Medulla oblongata (tissue), 1 donor: Measurements from ENCODE around the gene TMEM132E.

Source experiments
- DNase-seq: peaks from one replicate; pipeline ENCODE4 v3.0.0-alpha.2; 2015; ENCODE audit errors: extremely low spot score

The TMEM132E gene

DNA sequence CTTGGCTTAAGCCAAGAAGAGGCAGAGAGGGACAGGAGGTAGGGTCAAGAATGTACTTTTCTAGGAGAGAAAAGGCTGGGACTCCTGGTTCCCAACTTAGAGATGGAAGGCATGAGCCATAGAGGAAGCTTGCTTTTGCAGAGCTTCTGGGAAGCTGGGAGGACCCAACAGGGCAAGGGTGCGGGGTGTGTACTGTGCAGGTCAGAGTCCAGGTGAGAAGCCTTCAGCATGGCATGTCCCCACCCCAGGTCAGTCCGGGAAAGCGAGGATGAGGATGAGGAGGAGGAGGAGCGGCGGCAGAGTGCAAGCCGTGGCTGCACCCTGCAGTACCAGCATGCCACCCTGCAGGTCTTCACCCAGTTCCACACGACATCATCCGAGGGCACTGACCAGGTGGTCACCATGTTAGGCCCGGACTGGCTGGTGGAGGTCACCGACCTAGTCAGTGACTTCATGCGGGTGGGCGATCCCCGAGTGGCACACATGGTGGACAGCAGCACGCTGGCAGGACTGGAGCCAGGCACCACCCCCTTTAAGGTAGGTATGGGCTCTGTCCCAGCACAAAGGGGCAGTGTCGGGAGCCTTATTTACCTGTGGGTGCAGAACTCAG lies 55.3 kb downstream of the TMEM132E start:
- no peak for DNase-seq

DNA sequence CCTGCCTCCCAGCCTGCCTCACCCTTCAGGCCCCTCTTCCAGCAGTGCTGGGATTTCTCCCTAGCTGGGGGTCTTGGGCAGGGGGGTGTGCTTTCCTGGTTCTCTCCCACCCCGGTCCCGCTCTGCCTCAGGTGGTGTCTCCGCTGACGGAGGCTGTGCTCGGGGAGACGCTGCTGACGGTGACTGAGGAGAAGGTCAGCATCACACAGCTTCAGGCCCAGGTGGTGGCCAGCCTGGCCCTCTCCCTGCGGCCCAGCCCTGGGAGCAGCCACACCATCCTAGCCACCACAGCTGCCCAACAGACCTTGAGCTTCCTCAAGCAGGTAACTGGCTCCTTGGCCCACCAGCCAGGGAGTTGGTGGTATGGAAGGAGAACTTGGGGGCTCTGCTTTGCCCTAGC lies 56.5 kb downstream of the TMEM132E start:
- no peak for DNase-seq

DNA sequence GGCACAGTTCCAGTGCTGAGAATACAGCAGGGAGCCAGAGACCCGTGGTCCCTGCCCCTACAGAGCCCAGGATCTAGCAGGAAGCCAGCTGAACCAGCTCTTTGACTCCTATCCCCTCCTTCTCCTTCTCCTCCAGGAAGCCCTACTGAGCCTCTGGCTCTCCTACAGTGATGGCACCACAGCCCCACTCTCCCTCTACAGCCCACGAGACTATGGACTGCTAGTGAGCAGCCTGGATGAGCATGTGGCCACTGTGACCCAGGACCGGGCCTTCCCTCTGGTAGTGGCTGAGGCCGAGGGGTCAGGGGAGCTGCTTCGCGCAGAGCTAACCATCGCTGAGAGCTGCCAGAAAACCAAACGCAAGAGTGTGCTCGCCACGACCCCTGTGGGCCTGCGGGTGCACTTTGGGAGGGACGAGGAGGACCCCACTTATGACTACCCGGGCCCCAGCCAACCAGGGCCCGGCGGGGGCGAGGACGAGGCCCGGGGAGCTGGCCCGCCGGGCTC lies 57.7 kb downstream of the TMEM132E start:
- DNase-seq, result no peak

DNA sequence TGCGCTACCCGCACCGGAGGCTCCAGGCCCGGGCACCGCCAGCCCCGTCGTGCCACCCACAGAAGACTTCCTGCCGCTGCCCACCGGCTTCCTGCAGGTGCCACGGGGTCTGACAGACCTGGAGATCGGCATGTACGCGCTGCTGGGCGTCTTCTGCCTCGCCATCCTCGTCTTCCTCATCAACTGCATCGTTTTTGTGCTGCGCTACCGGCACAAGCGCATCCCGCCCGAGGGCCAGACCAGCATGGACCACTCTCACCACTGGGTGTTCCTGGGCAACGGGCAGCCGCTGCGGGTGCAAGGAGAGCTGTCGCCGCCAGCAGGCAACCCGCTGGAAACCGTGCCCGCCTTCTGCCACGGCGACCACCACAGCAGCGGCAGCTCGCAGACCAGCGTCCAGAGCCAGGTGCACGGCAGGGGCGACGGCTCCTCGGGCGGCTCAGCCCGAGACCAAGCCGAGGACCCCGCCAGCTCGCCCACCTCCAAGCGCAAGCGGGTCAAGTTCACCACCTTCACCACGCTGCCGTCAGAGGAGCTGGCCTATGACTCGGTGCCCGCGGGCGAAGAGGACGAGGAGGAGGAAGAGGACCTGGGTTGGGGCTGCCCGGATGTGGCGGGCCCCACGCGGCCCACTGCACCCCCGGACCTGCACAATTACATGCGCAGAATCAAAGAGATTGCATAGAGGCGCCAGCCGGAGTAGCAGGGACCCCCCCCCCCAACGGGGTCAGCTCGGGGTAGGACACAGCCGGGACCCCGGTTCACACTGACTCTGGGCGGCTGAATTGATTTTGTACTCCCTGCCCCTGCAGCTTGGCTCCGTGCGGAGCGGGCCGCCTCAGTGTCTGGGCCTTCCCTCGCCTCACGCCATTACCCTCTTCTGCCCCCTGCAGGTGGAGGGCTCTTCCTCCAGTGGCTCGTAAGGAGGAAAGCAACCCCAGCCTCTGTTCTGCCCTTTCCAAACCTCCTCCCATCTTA lies 58.5 kb downstream of the TMEM132E start:
- peak; percentile 91 for DNase-seq

DNA sequence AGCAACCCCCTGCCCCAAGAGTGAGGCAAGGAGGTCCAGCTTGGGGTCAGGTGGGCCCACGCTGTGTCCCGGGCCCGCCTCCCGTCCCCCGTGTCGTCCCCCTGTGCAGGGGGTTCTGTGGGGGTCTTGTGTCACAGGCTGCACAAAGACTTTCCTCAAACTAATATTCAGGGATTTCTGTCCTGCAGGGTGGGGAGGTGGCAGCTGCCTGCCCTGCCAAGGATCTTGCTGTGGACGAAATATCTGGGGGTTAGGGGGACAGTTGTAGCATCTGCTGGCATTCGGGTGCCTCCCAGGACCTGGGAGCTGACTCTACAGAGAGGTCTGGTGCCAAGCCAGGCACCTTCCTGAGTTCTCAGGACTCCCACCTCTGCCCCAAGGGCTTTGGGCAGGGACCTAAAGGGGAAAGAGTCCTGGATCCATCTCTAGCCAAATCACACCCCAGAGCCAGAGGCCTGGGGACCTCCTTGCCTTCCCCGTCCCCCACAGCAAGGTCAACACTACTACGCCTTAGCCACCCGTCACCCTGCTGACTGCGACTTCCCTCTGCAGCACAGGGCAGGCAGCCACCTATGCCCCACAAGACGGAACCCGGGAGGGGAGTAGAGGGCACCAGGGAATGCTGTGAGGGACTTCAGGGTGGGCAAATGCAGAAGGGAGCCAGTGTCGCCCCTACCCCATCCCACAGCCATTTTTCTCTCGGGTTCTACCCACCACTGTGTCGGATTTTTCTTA lies 59.3 kb downstream of the TMEM132E start:
- DNase-seq, result no peak

DNA sequence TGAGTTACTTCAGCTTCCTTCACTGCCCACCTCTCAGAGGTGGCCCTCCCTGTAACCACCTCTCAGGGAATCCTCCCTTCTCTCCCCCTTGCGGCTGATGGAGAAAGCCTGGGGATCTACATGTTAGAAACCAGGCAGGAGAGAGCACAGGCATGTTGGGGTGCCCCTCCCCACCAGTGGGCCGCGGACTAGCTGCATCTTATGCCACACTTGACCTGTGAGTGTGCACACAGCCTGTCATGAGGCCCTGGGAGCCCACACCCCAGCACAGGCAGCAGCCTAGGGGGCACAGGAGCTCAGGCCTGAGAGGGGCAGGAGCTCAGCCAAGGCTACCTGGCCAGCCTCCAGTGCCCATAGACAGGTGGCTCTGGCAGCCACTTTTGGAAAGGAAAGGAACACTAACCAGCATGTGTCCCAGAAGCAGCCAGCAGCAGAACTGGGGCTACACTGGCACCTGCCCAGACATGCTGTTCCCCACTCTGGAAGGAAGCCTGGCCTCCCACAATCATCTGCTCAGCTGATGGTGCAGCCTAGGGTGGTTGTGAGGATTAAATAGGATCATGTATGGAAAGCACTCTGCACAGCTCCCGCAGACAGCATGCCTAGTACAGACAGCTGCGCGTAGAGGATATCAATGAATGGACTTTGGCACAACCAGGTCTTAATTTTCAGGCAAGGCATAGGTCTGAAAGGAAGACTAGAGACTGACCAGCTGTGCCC lies 60.5 kb downstream of the TMEM132E start:
- no peak for DNase-seq

DNA sequence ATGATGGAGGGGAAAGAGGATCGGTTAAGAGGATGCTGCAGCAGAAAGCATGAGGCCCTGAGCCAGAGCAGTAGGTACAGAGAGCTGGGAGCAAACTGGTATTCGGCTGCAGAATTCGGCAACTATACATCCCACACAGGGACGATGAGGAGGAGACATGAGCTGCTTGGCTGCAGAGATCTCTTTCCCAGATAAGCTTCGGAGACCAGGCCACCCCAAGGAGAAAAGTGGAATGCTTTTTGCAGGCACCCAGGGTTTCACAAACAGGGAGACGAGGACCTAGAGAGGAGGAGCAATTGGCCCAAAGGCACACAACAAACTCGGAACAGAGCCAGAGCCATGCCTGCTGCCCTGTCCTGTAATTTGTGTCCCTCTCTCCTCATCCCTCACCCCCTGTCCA lies 62.0 kb downstream of the TMEM132E start:
- DNase-seq, result no peak

DNA sequence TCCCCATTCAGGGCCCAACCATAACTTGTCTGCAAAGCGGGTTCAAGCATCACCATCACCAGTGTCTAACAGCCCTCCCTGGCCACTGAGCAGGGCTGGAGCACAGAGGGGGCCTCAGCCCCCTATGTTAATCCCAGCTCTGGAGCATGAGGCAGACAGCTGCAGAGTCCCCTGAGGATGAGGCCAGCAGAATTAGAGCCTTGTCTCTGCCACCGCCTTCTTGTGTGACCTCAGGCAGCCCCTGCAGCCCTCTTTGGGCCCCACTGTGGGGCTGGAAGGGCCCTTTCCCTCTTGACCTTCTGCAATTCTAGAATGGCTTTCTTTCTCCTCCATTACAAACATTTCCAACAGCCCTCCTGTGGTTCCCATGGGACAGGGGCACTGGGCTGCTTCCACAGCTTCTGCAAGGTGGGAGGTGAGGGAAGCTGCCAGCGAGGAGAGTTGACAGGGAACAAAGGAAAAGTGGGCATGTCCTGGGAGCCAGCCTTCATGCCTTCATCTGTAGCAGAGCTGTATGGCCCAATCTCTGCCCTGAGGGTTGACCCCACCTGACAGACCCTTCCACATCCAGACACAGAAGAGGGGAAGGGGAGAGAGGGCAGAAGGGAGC lies 65.7 kb downstream of the TMEM132E start:
- DNase-seq, result no peak

DNA sequence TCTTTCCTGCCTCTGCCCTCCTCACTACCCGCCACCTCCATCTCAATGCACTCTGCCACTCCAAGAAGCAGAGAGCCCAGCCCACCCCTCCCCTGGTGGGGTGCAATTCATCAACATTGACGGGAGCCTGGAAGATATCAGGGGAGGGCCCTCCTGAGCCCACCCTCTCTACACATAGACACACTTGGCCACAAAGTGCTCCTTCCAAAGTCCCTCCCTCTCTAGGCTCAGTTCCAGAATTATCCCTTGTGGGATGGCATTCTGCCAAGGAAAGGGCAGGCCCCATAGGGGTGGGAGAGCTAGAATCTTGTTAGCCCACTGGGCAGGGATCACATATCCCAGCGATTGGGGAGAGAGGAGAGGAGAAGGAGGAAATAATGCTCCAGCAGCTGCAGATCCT lies 66.2 kb downstream of the TMEM132E start:
- DNase-seq, result no peak

DNA sequence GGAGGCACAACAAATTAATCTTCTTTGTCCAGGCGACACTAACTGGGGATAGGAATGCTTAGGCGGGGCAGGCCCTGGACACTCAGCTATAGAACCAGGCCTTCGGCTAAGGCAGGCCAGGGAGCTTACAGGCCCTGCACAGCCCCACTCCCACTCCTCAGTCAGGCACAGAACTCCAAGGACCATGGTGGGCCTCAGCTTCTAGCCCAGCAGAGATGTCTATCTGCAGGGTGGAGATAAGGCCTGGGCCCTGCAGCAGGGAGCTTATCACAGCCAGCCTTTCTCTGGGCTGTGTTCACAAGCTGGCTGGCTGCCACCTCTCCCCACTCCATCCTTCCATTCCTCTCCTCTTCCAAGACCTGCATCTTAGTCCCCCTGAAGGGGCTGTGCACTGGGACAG lies 68.1 kb downstream of the TMEM132E start:
- no peak for DNase-seq

DNA sequence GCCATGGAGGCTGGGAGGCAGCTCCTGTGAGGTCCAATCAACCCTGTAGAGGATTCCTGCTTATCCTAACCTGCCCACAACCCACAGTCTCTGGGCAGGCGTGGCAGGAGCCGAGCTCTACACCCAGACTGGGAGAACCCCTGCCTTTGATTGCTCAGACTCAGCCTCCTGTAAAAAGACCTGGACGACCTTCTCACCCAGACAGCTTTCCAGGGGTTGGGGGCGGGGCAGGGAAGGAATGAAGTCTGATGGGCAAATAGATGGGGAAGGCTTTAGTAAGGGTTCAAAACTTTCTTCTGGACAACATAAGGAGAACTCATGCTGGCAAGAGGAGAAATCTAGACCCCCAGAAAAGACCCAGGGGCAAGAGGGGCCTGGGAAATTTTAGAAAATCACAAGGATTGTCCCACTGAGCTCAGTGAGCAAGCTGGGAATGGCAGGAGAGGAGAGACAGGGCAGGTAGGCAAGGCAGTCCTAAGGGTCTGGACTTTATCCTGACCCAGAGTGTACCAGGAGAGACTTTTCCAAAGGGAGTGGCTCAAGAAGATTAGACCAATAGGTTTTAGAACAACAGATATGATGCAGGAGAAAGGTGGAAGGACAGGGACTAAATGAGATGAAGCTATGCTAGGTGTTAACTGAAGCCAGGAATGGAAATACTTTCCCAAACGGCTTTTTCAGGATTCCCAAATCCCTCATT lies 70.8 kb downstream of the TMEM132E start:
- DNase-seq, result no peak

DNA sequence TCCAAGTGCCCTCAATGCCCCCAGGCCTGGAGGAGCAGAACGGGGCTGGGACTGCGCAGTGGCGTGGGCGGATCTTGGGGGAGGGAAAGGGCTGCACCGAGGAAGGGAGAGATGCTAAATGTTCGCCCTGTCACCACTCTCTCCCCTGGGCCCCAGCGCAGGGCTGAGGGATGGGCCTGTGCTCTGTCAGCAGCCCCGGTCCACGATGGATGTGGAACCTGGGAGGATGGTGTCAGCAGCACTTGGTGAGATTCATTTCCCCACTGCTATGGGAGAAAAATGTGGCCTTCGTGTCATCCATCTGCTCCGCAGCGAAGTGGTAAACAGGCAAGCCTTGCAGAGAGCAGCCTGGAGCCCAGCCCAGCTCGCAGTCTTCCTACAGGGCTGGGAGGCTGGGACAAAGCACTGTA lies 72.0 kb downstream of the TMEM132E start:
- DNase-seq, result no peak

DNA sequence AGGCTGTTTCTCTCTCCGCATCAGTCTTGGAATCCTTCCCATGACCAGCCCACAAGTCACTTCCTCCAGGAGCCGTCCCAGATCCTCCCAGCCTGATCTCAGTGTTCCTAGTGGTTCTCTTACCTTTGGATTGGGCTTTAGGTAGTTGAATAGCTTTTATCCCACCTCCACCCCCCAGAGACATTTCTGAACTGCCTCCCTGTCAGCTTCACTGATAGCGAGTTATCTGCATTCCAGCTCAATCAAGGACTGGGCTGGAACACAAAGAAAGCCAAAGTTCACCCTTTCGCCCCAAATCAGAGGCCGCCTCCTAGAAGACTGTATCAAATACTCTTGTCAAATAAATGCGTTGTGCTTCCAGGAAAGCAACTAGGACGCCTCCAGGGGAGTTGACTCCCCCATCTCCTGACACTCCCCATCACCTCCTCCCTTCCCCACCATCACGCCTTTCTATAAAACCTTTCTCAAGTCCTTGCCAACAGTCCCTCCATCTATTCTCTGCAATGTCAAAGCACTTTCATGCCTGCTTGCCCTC lies 72.7 kb downstream of the TMEM132E start:
- DNase-seq, result no peak

DNA sequence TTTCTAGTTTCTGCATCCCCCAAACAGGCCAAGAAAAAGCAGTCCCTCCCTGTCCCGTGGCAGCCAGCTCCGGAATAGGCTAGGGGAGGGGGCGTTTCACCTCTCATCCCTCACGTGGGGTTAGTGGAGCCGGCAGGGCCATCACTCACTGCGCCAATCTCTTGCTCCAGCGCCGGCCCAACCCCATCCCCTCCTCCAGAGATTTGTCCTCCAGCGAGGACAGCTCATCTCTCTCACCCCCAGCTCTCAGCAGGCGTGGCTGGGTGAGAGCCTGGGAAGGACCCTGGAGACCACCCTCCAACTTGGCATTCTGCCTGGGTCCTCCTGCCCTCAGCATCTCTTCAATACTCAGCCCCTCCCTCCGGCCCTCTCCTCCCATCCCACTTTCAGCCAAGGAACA lies 74.1 kb downstream of the TMEM132E start:
- no peak for DNase-seq

DNA sequence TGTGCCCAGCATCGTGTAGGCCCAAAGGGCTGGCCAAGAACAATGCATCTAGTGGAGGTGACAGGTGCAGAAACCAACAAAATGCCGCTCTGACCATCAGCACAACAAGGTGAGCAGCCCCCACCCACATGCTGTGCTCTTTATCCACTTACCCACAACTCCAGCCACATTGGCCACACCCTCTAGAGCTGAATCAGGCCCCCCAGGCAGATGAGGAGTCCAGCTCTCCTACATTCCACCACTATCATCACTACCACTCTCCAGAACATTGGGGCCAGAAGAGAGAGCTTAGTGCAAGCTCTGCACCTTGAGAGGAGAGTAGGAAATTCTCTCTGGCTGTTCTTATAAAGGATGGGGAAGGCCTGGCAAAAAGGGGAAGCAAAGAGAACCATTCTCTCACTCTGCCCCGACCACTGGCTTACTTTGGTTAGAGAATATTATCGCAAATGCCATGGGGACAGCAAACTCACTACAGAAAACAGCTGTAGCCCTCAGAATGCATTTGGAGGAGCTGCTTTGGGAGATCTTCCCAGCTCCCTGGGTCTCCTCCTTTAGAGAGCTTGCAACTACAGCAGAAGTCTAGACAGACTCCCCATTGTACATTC lies 75.0 kb downstream of the TMEM132E start:
- DNase-seq, result no peak

DNA sequence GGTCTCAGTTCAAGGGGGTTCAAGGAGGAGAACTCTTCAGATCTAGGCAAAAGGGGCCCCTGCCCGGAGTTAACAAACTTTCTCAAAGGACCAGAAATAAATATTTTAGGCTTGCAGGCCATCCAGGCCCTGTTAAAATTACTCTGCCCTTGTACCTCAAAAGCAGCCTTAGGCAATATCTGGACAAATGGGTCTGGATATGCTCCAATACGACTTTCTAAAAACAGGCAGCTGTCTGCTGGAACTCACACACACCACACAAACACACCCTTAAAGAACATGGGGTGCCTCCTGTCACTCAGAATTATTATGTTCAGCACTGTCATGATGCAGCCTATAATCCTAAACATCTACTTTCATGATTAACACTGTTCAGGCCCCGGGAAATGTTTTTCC lies 75.5 kb downstream of the TMEM132E start:
- no peak for DNase-seq

DNA sequence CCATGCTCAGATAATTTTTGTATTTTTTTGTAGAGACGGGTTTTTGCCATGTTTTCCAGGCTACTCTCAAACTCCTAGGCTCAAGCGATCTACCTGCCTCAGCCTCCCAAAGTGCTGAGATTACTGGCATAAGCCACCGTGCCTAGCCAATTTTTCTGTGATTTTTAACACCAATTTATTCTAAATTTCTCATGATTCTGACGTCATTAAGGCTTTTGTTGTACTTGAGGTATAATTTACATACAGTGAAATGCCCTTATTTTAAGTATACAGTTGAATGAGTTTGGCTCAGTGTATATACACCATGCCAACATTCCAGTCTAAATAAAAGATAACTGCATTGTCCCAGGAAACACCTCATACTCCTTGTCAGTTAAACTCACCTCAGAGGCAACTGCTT lies 77.4 kb downstream of the TMEM132E start:
- no peak for DNase-seq

DNA sequence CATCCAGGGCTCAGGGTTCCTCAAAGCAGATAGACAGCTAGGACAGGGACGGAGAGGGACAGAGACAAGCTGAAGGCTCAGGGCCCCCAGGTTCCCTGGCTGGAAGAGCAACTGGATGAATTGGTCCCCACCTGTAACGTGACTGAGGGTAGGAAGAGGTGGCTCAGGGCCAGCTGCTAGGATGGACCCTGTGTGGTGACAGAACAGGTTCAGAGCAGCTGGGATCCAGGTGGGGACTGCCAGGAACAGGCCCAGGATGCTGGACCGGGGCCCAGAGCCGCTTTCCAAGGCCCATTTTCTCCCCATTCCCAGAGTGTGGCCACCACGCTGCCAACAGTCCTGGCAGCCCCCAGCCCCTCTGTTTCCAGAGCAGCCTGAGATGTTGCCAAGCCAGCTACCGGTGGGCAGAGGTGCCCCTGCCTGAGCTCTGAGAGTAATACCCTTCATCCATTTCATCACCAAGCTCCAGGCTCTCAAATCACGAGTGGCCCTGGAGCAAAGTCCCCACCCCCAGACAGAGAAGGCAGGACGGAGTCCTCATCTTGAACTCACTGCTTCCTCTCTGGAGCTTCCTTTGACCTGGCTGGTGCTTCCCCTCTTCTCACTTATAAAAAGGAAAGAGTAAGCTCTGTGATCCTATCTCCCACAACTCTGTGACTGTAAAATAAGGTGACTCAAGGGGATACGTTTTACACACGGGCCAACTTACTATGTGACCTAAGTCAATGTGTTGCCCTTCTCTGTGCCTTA lies 79.6 kb downstream of the TMEM132E start:
- DNase-seq, result no peak

DNA sequence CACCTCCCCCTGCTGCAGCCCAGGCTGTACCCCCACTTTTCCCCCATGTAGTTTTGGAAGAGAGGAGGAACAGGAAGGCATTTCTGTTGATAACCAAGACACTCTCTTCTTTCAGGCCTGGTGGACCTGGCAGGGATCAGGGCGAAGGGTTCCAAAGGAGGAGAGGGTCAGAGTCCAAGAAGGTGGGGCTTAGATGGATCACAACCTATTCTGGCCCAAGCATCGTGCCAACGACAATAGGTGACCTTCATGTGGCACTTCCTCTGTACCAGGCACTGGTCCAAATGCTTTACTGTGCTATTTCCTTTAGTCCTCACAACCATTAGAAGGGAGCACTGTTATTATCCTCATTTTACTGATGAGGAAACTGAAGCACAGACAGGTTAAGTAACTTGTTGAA lies 84.3 kb downstream of the TMEM132E start:
- DNase-seq, result no peak
